HCT116 (cell line): ENCODE results near the gene MYO10. TPM values are rescaled to one million over a fixed set of nuclear protein-coding genes. Genes with fewer than 3 reads are reported as not detected.

Source experiments
- ATAC-seq: fragments of 200-7000 bp; cut with Tn5 transposase; 2 replicates; pipeline ENCODE4 v1.9.1; 2020; ENCODE audit warnings: mild to moderate bottlenecking, moderate library complexity
- BruUV-seq: library from RNA; stranded (reverse); fragments of 400-500 nt; replicated peaks from 2 replicates; lab custom pipeline; 2021; lab: Mats Ljungman, UMichigan
- CTCF ChIA-PET: fragments of 300-600 bp; sonication (Branson Sonifier 250); formaldehyde crosslinking; loops from one replicate; lab custom pipeline; 2021; ENCODE audit warnings: antibody characterized with exemption; lab: Charles Lee
- POLR2A ChIA-PET: fragments of 300-600, 350-600 bp; sonication (Branson Sonifier 250); formaldehyde crosslinking; loops from one replicate; lab custom pipeline; 2021; ENCODE audit warnings: antibody characterized with exemption; lab: Charles Lee
- RAD21 ChIA-PET, 2 experiments: fragments of 300-600 bp; sonication (Branson Sonifier 250); formaldehyde crosslinking; loops; one replicate each; lab custom pipeline; 2023; ENCODE audit warnings: low total read pairs in 2 of 2; ENCODE audit not compliant: uncharacterized antibody in 2 of 2, unreplicated experiment in 2 of 2, low non-redundant PET in 1 of 2; lab: Charles Lee
- DNase-seq: peaks from one replicate; pipeline ENCODE4 v3.0.0-alpha.2; 2010; ENCODE audit warnings: low read depth, low spot score
- H2AFZ ChIP-seq: fragments of 200-600 bp; shearing (Covaris generic), sonication (generic); 2 replicates; pipeline ENCODE4 v1.6.1; 2017; ENCODE audit warnings: low read depth, mixed run types, mixed read lengths, antibody characterized with exemption, low read length; ENCODE audit not compliant: poor library complexity, severe bottlenecking
- H3K27ac ChIP-seq: 2 replicates; pipeline ENCODE4 v1.5.1; 2012; ENCODE audit warnings: low read depth, low read length
- H3K27me3 ChIP-seq: fragments of 200-600 bp; sonication (generic); 2 replicates; pipeline ENCODE4 v1.6.1; 2016; ENCODE audit warnings: mixed run types, low read length, mixed read lengths; ENCODE audit not compliant: insufficient read depth
- H3K36me3 ChIP-seq, 2 experiments: fragments of 200-500 bp in 1 of 2; fragments of 200-600 bp in 1 of 2; sonication (Bioruptor generic) in 1 of 2; sonication (generic) in 1 of 2; 2 replicates each; pipeline versions ENCODE4 v1.5.1 to v1.6.1; 2014 to 2016; ENCODE audit warnings: low read length in 2 of 2, inconsistent platforms in 1 of 2, mixed read lengths in 1 of 2, mixed run types in 1 of 2; ENCODE audit not compliant: insufficient read depth in 2 of 2, control insufficient read depth in 1 of 2
- H3K4me1 ChIP-seq, 2 experiments: fragments of 200-600 bp in 1 of 2; sonication (generic) in 1 of 2; 2 replicates each; pipeline versions ENCODE4 v1.5.1 to v1.6.1; 2012 to 2017; ENCODE audit warnings: low read length in 2 of 2, inconsistent platforms in 1 of 2, mild to moderate bottlenecking in 1 of 2, mixed read lengths in 1 of 2, mixed run types in 1 of 2, moderate library complexity in 1 of 2; ENCODE audit not compliant: insufficient read depth in 2 of 2, control insufficient read depth in 1 of 2
- H3K4me2 ChIP-seq: fragments of 200-600 bp; sonication (generic); 2 replicates; pipeline ENCODE4 v1.6.1; 2017; ENCODE audit warnings: mixed run types, low read length, mixed read lengths
- H3K4me3 ChIP-seq, 2 experiments: fragments of 200-600 bp in 1 of 2; sonication (generic) in 1 of 2; replicated peaks in 1 of 2; 2 replicates each; pipeline ENCODE4 v1.5.1; 2011 to 2016; ENCODE audit warnings: low read length in 2 of 2, control low read depth in 1 of 2, low read depth in 1 of 2, mild to moderate bottlenecking in 1 of 2, mixed read lengths in 1 of 2, mixed run types in 1 of 2
- H3K79me2 ChIP-seq: fragments of 200-600 bp; sonication (generic); 2 replicates; pipeline ENCODE4 v1.6.1; 2017; ENCODE audit warnings: mild to moderate bottlenecking, mixed run types, low read length, moderate library complexity, mixed read lengths; ENCODE audit not compliant: insufficient read depth
- H3K9ac ChIP-seq: fragments of 200-600 bp; sonication (generic); 2 replicates; pipeline ENCODE4 v1.6.1; 2016; ENCODE audit warnings: low read length, mixed read lengths
- H3K9me2 ChIP-seq: fragments of 200-600 bp; sonication (generic), shearing (Covaris generic); 2 replicates; pipeline ENCODE4 v1.6.1; 2017; ENCODE audit warnings: mixed run types, mild to moderate bottlenecking, moderate library complexity; ENCODE audit not compliant: insufficient read depth
- H3K9me3 ChIP-seq, 2 experiments: fragments of 200-500 bp in 1 of 2; fragments of 200-600 bp in 1 of 2; sonication (Bioruptor generic) in 1 of 2; sonication (generic) in 1 of 2; 2 replicates each; pipeline ENCODE4 v1.6.1; 2014 to 2017; ENCODE audit warnings: low read length in 2 of 2, mixed read lengths in 2 of 2, inconsistent platforms in 1 of 2, low read depth in 1 of 2, mild to moderate bottlenecking in 1 of 2, mixed run types in 1 of 2, moderate library complexity in 1 of 2; ENCODE audit not compliant: control insufficient read depth in 1 of 2, insufficient read depth in 1 of 2
- H4K20me1 ChIP-seq: fragments of 200-600 bp; sonication (generic), shearing (Covaris generic); 2 replicates; pipeline ENCODE4 v1.6.1; 2017; ENCODE audit warnings: mixed run types, mild to moderate bottlenecking, moderate library complexity; ENCODE audit not compliant: insufficient read depth
- ATF3 ChIP-seq: IDR thresholded peaks from 2 replicates; pipeline ENCODE4 v1.6.1; 2012
- CBX3 ChIP-seq: IDR thresholded peaks from 2 replicates; pipeline ENCODE4 v1.6.1; 2012; ENCODE audit warnings: low read depth
- CEBPB ChIP-seq: IDR thresholded peaks from 2 replicates; pipeline ENCODE4 v1.6.1; 2012; ENCODE audit warnings: low read depth
- CTCF ChIP-seq, 3 experiments: fragments of 200-600 bp in 1 of 3; sonication (generic) in 1 of 3; IDR thresholded peaks in 2 of 3; conservative IDR thresholded peaks in 1 of 3; 2 replicates each; pipeline ENCODE4 v1.5.1; 2012 to 2017; ENCODE audit warnings: low read depth in 2 of 3, low read length in 2 of 3, antibody characterized with exemption in 1 of 3, borderline replicate concordance in 1 of 3, control low read depth in 1 of 3, mild to moderate bottlenecking in 1 of 3, mixed read lengths in 1 of 3, mixed run types in 1 of 3, moderate library complexity in 1 of 3; ENCODE audit not compliant: insufficient read depth in 1 of 3
- EGR1 ChIP-seq: IDR thresholded peaks from 2 replicates; pipeline ENCODE4 v1.6.1; 2012; ENCODE audit warnings: low read depth
- ELF1 ChIP-seq: IDR thresholded peaks from 2 replicates; pipeline ENCODE4 v1.6.1; 2012; ENCODE audit warnings: low read depth, borderline replicate concordance
- MAX ChIP-seq: IDR thresholded peaks from 2 replicates; pipeline ENCODE4 v1.6.1; 2012
- POLR2AphosphoS5 ChIP-seq: IDR thresholded peaks from 2 replicates; pipeline ENCODE4 v1.6.1; 2011; ENCODE audit warnings: mild to moderate bottlenecking, low read depth, low read length, moderate library complexity
- RAD21 ChIP-seq: IDR thresholded peaks from 2 replicates; pipeline ENCODE4 v1.6.1; 2012; ENCODE audit warnings: low read depth, mild to moderate bottlenecking
- REST ChIP-seq: IDR thresholded peaks from 2 replicates; pipeline ENCODE4 v1.6.1; 2012; ENCODE audit warnings: low read depth
- TCF7L2 ChIP-seq: IDR thresholded peaks from 2 replicates; pipeline ENCODE4 v1.7.0; 2011; ENCODE audit warnings: borderline replicate concordance, inconsistent platforms; ENCODE audit not compliant: insufficient read depth, insufficient read length; ENCODE audit errors: extremely low read depth
- YY1 ChIP-seq: IDR thresholded peaks from 2 replicates; pipeline ENCODE4 v1.6.1; 2011; ENCODE audit warnings: low read length, low read depth, moderate library complexity, mild to moderate bottlenecking; ENCODE audit not compliant: insufficient replicate concordance; ENCODE audit errors: extremely low read depth
- ZNF274 ChIP-seq: fragments of 200-500 bp; sonication (Bioruptor generic); IDR thresholded peaks from 2 replicates; pipeline ENCODE4 v1.6.1; 2014; ENCODE audit warnings: mild to moderate bottlenecking, low read depth, low read length, inconsistent platforms
- intact Hi-C: fragments of 100-400 bp; cut with micrococcal nuclease; formaldehyde crosslinking; loops from 2 replicates; pipeline ENCODE4 v1.10.0; 2022
- total RNA-seq: library from RNA; stranded (reverse); gene quantifications from one replicate; pipeline ENCODE4 v1.2.1, GENCODE V29; 2021; ENCODE audit not compliant: unreplicated experiment

Gene MYO10
- total RNA-seq, 1 experiment from 2014 or later: 34.9 TPM

GRCh38 chr5:16707869-16708192, 228.3 kb downstream of the MYO10 start (continued):
- TF ChIP-seq REST: no peak
- TF ChIP-seq ELF1: no peak

- ATAC-seq (no peak), DNase-seq (no peak)
- Histone ChIP-seq H3K36me3 (peaks cover 4 to 14% of the 10 kb centered on the region in 2 experiments; a peak in 2 of 4 replicates), H3K4me2 (no peak overlapping the region), H3K9me3 (no peaks in the 10 kb centered on the region), H3K27ac (no peak overlapping the region), H3K79me2 (no peaks in the 10 kb centered on the region), H3K27me3 (no peaks in the 10 kb centered on the region), H4K20me1 (no peaks in the 10 kb centered on the region), H3K4me3 (no peak overlapping the region), H3K9me2 (no peaks in the 10 kb centered on the region), H2AFZ (no peak overlapping the region), H3K9ac (no peak overlapping the region), H3K4me1 (no peaks in the 10 kb centered on the region)
- no peak for TF ChIP-seq CBX3
- TF ChIP-seq ZNF274: no peak
- no peak for TF ChIP-seq EGR1
- no peak for TF ChIP-seq CTCF (IDR thresholded peaks at IDR 0.05 in 2 of 3, conservative IDR thresholded peaks at IDR 0.05 in 1 of 3; ENCODE audit: borderline replicate concordance in 1 of 3, insufficient read depth in 1 of 3, low read depth in 2 of 3, low read length in 2 of 3)
- TF ChIP-seq CEBPB: no peak
- TF ChIP-seq ELF1: no peak
- no peak for TF ChIP-seq RAD21
- no peak for TF ChIP-seq MAX
- TF ChIP-seq ATF3: no peak
- no peak for TF ChIP-seq TCF7L2
- TF ChIP-seq POLR2AphosphoS5: no peak
- no peak for TF ChIP-seq YY1
- intact Hi-C loops: no loop called here
- no TSS peak for BruUV-seq
- ChIA-PET POLR2A (no interaction called here), RAD21 (no interaction called here), CTCF (no interaction called here)
Observed at GRCh38 chr5:16707168-16707868, 228.8 kb downstream of the MYO10 start.
